ENCODE data around the gene TCF7L2.

TCF7L2 gene

DNA sequence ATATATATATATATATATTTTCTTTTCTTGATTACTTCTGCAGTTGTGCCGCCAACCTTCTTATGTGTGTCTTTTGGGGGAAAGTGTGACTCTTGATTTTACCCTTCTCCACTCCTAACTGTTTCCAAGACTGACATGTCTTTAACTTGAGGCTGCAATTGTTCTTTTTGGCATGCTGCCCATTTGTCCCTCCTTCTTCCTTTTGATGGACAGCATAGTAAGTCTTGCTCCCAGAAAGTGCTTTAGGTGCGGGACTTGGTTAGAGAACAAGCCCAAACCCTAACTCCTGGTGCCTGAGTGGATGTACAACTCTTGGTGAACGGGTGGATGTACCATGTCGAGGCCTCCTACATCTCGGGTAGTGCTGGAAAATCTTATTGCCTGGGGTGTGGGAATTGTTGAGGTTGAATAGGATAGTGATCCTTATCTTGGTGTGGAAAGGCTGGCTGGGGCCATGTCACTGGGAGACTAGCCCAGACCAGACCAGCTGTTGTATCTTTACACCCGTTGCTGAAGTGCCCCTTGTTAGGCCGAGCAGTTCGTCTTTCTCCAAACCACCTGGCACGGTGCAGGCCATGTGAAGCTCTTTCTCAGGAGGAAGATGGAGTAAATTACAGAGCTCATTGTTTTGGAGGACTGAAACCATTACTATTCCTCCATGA is 16.3 kb downstream of the TCF7L2 start:
- no peak for DNase-seq

DNA sequence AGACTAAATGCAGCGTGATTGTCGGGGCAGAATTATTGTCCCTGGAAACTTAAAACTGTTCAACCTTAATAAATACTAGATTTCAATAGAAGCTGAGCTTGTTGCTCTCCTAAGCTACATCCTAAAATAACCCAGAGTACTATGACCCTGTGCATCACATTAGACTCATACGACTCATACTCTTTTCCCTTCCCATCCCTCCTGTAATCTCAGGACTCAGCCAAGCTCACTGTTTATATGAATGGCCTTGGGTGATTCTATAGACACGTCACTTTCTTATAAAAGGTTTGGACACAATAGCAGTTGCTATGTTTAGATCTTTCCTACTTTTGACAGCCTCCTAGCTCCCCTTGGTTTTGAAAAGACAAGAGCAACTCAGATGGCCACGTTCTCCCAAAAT is 17.2 kb downstream of the TCF7L2 start:
- DNase-seq: no peak

DNA sequence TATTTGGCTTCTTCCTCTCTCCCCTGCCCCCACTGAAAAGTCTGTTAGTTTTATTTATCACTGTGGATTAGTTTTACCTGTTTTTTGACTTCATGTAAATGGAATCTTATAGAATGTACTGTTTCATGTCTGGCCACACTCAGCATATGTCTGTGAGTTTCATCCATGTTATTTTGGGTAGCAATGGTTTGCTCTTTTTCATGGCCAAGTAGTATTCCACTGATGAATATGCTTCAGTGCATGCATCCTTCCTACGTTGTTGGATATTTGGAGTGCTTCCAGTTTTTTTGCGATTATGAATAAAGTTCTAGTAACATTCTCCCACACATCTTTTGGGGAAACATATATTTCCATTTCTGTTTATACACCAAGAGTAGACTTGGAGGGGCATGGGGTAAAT is 19.1 kb downstream of the TCF7L2 start:
- DNase-seq: no peak

DNA sequence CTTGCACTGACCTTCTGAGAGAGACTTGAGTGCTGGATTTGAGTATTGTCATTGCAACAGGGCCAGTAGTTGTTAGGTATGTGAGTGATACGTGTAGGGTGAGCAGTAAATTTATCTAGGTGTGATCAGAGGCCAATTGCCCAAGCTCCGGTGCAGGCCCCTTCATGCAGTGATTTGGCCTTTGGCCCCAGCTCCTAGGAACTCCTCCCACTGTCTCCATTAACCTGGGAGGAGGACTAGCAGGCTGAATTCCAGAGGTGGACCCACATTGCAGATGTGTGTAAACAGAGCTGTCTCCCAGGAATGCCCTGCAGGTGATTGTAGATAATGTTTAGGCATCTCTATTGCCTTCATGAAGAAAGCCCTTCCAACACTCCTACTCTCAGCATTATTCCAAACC is 19.5 kb downstream of the TCF7L2 start:
- no peak for DNase-seq

DNA sequence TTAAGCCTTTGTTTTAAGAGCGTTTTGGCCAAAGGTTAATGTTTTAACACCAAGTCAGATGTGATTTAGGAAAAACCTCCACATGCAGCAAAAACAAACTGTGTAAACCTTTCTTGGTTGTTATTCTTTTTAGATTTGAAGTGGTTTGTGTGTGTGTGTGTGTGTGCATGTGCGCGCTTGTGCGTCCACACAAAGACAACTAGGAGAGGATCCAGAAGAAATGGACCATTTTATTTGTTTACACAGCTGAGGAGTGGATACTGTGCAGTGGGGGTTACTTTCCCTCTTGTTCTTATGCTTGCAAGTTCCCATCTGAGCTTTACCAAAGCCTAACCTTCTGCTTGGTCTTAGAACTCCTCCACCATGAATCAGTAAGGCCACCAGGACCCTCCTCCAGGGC is 20.0 kb downstream of the TCF7L2 start:
- no peak for DNase-seq

DNA sequence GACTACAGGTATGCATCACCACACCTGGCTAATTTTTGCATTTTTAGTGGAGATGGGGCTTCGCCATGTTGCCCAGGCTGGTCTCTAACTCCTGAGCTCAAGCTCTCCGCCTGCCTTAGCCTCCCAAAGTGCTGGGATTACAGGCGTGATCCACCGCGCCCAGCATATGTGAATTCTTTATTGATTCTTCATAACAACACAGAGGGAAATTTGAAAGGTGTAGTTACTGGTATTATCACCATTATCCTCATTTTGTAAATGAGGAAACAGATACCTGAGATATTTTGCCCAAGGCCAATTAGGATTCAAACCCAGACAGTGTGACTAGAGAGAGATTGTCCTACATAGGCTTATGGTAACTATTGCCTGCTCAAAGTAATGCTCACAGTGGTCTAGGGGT is 22.6 kb downstream of the TCF7L2 start:
- DNase-seq: no peak

DNA sequence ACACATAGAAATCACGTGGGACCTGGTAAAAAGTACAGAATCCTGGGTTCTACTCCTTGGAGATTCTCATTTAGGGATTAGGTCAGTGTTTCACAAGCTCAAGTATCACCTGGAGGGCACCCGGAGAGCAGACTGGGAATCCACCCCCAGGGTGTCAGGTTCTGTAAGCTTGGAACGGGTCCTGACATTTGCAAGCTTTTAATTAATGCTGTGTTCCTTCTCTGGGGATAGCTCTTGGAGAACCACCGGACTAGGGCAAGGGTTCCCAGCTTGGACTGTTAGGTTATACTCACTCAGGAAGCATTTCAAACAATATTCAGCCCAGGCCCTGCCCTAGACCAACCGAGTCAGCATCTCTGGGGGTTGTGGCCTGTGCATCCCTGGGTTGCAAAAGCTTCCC is 23.0 kb downstream of the TCF7L2 start:
- no peak for DNase-seq

DNA sequence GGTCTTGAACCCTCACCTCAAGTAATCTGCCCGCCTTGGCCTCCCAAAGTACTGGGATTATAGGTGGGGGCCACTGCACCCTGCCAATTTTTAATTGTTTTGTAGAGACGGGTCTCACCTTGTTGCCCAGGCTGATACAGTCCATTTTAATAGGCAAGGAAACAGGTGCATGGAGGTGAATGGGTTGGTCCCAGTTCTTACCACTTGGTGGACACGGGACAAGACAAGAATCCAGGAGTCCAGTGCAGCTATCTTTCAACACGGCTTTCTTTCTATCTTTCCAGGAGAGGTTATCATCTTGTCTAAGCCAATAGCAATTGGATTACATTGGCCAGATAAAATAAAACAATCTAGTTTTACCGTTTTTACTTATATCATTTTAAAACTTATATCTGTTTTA is 23.8 kb downstream of the TCF7L2 start:
- DNase-seq: no peak

DNA sequence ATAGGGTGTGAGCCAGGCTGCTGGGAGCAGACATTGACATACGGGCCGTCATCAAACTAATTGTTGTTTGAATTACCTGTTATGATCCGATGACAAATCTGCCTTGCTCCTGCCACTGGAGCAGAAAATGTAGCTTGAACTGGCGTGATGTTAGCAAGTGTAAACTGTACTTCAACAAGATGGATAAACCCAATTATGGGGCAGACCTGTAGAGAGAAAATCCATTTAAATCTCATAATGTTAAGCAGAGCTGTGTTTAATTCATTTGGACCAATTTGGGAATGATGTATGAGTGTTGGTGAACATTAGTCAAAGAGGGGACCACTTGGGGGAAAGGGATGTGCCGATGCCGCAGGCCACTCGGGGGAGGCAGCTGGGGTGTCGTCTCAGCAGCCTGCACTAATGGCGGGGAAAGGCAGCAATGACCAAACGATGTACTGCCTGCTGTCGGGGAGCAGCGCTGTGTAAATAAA is 27.4 kb downstream of the TCF7L2 start:
- DNase-seq: no peak

DNA sequence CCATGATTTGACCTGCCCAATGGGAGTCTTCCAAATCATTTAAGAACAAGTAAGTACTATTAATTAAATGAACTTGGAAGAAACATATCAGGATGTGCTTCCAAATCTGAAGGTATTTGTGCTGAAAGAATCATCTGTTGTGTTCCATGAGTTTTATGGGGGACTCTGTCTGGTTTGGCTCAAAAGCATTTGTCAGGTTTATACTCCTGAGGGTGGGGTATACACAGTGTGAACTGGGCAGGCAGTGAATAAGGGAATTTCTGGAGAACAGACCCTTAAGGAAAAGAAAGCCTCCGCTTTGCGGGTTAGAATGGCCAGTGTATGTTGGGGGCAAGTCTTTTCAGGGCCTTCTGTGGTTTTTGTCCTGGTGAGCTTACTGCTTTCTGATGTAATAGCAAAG is 29.9 kb downstream of the TCF7L2 start:
- DNase-seq: no peak

DNA sequence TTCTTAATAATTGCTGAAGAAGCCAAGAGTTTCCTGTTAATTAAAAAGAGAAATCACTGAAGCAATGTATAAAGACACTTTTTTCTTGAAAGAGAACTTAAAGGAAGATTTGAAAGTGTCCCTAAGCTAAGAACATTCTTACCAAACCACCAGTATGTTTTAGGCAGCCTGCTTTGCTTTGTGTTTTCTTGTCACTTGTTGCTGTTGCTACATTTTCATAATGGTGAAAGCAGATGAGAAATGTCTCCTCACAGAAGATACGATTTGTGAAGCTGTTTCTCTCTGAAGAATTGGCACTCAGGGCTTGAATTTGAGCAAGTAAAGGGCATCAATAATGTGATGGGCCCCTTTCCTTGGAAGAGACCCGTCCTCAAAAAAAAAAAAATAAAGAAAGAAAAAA is 30.9 kb downstream of the TCF7L2 start:
- DNase-seq: no peak

DNA sequence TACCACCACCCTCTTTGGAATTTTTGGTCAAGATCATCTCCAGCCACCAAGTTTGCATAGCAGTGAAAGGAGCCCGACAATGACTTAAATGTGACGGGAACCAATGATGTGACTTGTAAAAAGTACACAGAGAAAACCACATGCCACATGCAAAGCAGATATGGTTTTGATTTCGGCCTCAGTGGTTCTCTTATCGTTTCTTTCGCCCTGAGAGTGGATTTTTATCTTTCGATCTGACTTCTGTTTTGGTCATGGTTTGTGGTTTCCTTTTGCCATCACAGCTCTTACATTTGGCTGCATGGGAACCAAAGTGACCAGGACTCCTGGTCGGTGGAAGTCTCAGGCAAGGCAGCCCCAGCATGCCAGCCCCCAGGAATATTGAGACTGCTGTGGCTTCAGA is 31.5 kb downstream of the TCF7L2 start:
- DNase-seq: no peak

DNA sequence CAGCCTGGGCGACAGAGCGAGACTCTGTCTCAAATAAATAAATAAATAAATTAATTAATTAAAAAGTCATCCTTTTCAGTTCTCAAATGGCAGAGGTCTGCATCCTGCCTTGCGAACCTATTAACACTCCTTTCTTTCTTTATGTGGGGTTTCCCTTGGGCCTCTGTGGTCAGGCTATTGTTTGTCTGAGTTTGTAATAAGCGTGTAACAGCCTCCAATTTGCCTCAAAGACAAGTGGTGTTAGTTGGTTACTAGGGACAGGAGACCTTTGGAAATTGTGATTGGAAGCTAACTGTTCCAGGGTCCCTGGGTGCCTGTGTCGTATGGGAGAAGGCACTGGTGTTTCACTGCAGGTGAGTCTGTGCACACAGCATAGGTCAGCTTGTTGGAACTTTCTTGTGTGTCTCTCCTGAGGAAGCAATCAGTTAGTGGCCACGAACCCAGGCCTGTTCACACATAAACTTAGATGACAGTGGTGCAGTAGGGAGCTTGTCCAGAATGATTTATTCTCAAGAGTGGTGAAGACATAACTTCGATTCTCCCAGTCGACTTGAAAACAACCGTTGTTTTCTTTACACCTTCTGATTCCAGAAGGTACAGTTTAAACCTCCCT is 33.5 kb downstream of the TCF7L2 start:
- no peak for DNase-seq

DNA sequence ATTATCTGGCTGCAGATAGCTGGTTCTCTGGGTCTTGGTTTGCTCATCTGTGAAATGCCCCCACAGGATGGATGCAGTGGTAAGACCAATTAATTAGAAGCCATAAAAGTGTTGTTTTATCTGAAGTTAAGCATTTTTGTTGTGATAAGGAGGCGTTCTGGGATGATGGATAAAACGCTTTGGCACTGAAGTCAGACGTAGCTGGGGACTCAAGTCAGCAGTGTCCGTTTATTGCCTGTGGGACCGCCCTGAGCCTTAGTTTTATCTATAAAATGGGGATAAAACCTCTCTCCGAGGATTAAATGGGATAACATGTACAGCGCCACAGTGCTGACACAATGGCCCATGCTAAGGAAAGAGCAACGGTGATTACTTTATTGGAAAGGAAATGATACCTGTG is 34.7 kb downstream of the TCF7L2 start:
- DNase-seq: no peak

DNA sequence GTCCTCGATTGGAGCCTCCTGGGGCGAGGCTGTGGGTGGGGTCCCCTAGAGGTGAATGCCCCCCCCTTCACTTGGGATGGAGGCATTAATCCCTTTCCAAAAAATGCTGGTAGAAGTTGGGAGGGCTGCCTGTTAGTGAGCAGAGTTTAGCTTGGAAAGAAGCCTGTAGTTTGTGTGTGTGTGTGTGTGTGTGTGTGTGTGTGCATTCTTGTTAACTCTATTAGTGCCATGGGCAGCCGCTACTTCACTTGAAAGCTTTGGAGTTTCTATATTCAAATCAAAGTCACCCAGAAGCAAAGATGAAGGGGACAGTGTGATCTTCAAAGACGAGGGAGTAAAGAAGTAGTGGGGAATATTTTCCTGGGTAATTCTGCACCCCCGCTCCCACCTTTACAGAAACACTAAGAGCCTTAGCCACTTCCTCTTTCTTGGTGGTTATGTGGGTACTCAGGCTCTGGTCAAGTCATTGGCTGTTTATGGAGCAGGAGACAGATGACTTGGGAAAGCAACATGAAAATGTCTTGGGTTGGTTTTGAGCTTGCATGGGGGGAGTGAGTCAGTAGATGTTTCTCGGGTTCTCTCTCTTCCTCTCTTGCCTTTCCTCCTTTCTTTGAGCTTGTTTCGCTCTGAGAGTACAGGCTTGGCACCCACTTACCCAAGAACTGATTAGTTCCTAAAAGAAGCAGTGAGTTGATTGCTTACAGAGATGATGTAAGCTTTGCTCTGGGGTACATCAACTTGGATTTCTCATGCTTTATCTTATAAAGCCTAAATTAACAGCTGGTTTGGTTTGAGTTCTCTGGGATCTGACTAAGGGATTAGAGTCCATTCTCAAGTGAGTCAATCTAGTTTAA is 35.9 kb downstream of the TCF7L2 start:
- DNase-seq: peak in 2 of 14 donors; percentile 6 to 10

DNA sequence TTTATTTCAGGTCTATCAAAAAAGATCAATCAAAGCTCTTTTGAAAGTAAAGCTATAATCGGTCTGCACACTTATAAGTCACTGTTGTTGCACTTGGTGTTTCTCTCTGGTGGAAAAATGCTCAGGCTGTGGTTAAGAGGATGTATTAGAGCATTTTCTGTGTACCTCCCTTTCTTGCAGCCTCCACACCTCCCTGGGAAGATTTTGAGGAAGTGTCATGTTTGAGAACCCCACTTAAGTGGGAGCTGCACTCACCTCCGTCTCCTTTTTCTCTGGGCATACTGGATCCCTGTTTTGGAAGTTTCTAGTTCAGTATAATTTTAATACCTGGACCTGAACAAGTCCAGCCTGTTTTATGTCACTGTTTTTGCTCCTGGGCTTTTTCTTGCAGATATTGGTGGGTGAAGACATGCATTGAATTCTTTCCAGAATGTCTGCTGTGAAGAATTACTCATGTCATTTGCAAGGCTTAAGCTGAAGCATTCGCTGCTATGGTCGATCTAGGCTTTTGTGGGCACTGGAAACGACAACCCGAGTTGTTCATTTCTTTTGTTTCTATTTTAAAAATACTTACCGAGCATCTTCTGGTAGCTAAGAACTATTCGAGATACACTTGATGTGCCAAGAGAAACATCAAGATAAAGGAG is 36.6 kb downstream of the TCF7L2 start:
- DNase-seq: no peak

DNA sequence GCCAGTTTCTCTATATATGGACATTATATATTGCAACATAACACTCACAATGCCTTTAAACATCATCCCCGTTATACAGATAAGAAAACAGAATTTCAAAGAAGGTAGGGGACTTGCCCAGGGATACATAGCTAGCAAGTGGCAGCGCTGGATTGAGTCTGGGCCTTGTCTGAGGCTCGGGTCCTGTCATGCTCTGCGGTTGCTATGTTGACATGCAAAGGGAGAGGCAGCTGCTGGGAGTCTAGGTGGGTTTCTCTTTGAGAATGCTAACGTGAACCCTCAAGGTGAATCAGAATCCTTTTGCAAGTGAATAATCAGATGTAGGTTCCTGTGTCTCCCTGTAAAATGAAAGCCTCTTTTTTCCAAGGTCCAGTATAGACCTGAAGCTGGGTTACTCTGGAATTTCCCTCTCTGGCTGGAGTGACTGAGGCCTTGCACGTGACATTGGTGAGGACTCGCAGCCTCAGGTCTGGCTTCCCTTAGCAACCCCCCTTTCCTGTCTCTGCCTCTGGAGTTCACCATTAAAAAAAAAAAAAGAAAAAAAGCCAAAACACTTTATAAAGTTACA is 38.9 kb downstream of the TCF7L2 start:
- no peak for DNase-seq

DNA sequence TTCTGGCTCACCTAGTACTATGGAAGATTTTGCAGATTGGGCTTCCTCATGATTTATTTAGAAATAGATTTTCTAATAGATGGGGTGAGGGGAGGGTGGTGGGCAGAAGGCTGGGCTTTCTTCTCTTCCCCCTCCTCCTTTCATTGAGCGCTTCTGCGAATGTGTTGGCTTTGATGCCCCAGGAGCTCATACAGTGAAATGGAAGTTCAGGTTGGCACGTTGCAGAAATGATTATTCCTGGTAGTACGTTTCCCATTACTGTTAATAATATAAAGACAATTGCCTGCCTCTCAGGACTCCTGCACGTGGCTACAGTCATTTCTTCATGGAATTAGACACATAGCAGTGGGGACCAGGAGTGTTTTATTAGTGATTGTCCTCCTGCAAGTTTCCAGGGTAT is 39.8 kb downstream of the TCF7L2 start:
- DNase-seq: no peak

DNA sequence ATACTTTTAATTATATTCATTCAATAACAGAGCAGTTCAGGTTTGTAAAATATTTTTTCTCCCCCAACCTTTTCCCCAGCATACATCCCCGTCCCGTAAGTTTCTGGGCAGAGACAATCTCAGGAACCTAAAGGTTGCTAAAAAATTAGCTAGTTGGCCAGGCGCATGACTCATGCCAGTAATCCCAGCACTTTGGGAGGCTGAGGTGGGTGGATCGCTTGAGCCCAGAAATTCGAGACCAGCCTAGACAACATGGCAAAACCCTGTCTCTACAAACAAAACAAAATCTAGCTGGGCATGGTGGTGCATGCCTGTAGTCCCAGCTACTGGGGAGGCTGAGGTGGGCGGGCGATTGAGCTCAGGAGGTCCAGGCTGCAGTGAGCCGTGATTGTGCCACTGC is 40.2 kb downstream of the TCF7L2 start:
- no peak for DNase-seq

DNA sequence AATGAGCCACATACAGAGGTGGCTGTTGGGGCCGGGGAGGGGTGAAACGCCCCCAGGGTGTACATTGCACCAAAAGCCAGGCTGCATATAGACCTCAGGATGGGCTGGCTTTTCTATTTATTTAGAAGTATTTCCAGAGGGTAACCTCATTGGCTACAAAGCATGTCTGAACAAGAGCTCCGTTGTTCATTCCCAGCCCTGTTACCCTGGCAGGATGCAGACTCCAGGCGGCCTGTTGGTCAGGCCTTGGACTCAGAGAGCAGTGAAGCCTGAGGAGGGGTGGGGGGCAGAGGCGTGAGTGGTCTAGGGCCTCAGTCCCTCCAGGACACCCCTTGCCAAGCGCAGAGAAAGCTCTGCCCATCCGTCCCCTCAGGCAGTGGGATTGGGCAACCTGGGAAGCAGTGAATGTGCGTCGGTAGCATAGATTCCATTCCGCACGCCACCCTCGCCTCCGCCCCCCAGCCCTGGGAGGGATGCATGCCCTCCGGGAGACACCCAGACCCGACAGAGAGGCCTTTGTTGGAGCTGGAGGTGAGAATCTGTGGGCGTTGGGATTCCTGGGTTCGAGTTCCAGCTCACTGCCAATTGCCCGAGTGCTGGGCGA is 41.9 kb downstream of the TCF7L2 start:
- peak in 7 of 14 donors; percentile 14 to 60 (median 46) for DNase-seq

DNA sequence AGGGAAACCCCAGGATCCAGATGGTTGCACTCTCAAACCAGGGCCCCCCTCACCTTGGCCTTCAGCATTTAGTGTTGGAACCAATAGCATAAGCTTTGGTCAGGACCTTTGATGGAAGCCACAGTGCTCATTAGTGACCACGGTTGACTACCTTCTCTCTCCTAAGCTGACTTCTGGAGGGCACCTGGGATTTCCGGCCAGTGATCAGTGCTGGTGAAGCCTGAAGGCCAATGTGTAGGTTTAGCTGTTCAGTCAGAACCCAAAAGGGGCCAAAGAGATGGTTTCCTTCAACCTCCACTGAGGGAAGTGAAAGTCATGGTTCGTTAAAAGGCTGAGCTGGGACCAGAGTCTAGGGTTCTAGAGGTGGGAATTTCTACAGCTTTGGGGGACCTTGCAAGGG is 46.4 kb downstream of the TCF7L2 start:
- no peak for DNase-seq

DNA sequence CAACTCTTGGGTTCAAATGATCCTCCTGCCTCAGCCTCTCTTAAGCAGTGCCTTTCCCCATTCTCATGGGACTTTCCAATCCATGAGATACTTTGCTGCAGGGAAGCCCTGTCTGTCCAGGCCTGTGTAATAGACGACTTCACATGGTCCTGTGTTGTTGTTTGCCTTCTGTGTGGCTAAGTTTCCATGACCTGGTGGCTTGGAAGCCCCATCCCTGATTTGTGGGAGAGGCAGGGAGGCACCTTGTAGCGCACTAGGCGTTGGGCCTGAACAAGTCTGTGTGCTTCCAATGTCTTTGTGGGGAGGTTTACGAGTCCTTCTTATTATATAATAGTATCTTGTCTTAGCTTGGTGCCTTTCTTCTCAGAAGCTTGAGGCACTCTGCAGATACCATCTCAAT is 49.1 kb downstream of the TCF7L2 start:
- DNase-seq: no peak

All from C1 segment of cervical spinal cord (tissue), 14 donors.